Stimulated activated CD8-positive, alpha-beta memory T cell treated with anti-CD3 and anti-CD28 coated beads, Interleukin-4, amount 100 ng/mL, for 48 hours (primary cell): ENCODE measurements around the gene HEPHL1.

Experiments used
- DNase-seq: peaks from one replicate; pipeline ENCODE4 v3.0.0-alpha.2; 2020

The HEPHL1 gene

DNA sequence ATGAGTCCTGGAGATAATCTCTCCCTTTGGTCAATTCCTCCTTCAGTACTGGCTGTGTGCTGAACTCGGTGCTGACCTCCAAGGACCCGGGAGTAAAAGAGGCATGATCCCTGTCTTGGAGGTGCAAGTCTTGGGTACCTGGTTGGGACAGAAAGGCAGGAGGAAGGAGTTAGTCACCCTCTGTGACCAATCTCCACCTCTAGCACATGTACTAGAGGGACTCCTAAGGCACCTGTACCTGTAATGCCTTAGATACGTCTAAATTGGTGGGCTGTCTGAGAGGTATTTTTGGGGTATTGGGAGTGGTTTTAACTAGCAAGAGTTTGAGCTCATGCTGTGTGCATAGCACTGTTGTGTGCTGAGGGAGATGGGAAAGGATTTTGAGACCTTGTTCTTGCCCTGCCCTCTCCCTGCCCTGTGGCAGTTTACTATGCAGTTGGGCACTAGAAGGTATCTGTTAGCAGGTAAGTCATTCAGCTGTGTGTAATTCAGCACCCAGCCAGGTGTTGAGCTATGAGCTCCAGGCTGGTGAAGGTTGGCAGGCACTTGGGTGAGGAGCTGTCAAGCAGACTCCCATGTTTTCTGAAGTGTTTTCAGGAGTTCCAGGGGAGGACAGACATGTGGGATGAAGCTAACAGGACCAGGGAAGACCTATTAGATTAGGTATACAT is 110.0 kb downstream of the HEPHL1 start:
- DNase-seq, result no peak

DNA sequence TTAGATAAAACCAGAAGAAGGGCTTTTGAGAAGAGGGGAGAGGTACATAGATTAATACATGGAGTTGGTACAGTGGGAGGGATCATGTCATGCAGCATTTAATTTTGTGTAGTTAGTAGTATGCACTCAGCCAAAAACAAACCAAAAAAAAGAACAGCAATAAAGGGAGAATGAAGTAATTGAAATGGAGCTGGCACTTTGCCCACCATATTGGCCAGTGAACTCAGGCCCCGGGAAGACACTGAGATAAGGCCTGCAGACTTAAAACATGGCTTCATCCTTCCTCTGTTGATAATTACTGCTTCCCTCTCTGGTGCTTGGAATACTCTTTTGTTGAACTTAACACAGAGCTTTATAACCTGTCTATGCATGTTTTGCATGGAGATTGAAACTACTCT is 110.6 kb downstream of the HEPHL1 start:
- no peak for DNase-seq

DNA sequence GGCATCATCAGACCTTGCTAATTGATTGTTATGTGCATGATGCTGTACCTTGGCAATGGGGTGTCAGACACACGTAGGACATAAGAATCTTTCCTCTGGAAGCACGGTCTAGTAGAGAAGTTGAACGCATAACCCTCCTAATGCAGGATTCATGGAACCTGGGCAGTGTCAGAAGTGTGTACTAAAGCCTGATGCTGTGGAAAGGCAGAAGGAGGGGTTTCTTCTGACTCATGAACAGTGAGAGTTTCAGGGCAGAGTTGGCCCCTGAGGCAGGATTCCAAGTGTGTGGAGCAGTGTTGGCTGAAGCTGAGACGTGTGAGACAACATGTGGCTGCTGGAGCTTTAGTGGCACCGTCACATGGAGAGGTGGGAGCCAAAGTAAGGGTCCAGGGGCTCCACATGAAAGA is 111.0 kb downstream of the HEPHL1 start:
- no peak for DNase-seq

DNA sequence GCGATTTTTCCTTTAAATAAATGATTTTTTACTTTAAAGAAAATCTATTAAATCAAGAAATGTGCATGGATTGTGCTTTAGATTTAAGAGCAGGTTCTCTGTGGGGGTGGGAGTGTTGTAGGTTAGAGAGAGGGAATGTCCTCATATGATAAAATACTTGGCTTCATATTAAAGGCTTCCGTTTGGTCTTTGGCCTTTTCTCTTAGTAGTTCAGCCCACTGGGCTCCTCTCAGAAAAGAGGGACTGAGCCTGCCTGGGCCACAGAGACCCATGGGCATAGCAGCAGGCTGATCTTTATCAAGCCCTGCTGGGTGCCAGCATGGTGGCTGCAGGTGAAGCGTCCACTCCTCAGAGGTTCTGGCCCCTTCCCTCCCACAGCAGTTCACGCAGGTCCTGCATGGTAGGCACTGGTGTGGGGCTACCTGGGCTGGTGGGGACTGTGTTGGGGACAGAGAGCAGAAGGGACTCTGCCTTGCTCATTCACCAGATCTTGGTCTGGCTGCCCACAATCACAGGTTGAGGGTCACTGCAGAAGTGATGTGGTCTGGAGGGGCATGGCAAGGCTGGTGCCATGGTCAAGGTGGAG is 111.8 kb downstream of the HEPHL1 start:
- no peak for DNase-seq

DNA sequence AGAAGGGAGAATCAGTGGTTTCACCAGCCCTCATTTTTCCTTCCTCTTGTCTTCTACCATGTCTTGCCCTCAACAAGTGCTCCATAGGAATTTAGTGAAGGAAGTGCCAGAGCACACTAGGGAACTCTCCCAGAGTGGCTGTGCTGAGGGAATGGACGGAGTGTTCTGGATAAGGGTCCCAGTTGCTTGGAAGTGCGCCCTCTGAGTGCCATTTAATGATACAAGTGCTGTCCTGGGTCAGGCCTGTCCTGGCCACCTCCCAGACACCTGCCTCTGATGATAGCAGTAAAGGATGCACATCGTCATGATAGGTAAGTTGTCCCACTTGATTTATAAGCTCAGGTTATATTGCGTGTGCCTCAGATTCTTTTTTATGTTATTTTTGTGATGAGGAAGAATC is 112.6 kb downstream of the HEPHL1 start:
- DNase-seq, result no peak

GRCh38 chr11:94134651-94135512 is 113.7 kb downstream of the HEPHL1 start:
- peak; percentile 52 for DNase-seq

GRCh38 chr11:94139416-94139815 is 118.3 kb downstream of the HEPHL1 start:
- no peak for DNase-seq

DNA sequence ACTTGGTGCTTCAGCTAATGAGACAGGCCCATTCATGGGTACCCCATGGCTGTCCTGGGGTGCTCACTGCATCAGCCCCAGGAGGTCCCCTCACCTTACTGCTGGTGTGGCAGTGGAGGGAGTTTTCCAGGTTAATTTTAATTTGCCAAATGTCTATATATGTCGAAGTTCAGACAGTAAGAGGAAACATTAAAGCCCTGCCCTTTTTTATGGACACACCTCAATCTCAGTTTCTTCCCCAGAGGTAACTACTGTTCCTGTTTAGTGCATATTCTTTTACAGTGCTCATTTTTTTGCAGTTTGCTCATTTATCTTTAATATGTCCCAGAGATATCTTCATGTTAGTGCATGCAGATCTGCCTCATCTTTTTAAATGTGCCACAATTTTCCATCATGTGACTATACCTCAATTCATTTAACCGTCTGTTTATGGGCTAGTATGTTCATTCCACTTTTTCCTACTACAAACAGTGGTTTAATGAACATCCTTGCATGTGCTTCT is 119.1 kb downstream of the HEPHL1 start:
- DNase-seq, result no peak

GRCh38 chr11:94141511-94142307 is 120.6 kb downstream of the HEPHL1 start:
- no peak for DNase-seq

DNA sequence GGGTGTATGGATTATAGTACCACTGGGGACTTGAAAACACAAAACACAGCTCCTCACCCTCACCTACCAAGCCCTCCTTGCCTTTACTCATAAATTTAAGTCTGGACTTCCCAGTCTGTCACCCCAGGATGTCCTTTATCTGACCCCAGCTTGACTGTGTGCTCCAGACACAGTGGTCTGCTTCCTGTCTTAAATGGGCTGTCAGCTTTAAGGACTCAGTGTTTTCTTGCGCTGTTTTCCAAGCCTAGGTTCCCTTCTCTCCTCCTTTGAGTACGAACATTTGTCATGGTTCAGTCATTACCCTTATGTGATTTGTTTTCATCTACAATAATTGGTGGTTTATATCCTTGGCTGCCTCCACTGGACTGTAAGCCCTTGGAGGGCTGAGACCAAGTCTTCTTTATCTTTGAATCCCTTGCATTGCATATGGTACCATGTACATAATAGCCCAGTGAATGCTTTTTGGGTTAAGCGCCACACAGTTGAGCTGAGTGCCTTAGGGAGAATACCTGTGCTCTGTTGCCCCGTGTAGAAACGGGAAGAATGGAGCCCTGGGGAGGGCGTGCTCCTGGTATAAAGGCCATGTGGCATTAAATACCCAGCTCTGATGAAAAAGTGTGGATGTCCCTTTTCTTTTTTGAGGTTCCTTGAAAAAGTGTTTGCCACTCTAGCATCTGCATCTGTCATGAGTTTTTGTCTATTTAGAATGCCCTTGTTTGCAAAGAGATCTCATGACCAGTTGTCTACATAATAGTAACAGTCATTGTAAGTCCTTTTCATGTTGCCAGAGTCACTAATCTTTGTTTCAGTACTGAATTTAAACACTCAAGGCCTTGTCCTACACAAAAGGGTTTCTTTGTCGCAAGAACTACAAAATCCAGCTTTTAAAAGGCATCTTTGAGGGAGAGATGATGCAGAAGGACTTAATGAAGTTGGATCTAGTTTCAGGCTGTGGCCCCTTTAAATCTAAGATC is 121.4 kb downstream of the HEPHL1 start:
- no peak for DNase-seq

DNA sequence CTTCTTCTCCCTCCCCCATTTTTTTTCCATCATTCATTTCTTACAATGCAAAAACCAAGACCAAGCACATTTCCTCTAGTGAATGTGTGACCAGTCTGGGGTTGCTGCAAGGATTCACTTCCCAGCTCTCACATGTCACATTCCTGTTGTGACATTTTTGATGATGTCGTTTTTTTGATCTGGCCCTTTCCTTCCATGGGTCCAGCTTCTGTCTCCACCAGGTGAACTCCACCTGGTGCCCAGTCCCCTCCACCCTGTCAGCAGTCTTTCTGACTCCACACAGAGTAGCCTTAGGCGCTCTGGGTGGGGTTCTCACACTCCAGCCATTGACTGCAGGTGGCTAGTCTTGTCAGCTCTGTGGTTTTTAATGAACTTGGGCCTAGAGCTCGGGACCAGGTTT is 123.1 kb downstream of the HEPHL1 start:
- no peak for DNase-seq

GRCh38 chr11:94144664-94145063 is 123.5 kb downstream of the HEPHL1 start:
- no peak for DNase-seq

DNA sequence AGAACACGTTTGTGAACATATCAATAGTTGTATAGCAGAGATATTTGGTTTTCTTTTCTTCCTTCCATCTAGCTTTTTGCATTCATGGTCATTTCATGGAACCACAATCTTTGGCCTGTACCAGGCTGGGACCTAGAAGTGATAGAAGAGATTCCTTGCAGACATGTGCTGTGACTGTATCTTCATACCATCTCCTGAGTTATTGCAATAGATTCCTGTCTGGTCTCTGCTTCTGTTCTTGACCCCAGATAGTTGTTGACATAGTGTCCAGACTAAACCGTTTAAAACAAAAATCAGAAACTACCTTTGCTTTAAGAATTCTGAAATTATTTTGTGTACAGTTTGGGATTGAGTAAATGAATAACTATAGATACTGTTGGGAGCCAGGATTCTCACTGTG is 124.3 kb downstream of the HEPHL1 start:
- DNase-seq, result no peak

GRCh38 chr11:94145916-94146315 is 124.8 kb downstream of the HEPHL1 start:
- DNase-seq, result no peak

- peak; percentile 51 for DNase-seq
These were observed 126.3 kb downstream of the HEPHL1 start for GRCh38 chr11:94147433-94147845.

- no peak for DNase-seq
These were observed 127.0 kb downstream of the HEPHL1 start for GRCh38 chr11:94148189-94148588.

GRCh38 chr11:94149431-94150017 is 128.4 kb downstream of the HEPHL1 start:
- no peak for DNase-seq

DNA sequence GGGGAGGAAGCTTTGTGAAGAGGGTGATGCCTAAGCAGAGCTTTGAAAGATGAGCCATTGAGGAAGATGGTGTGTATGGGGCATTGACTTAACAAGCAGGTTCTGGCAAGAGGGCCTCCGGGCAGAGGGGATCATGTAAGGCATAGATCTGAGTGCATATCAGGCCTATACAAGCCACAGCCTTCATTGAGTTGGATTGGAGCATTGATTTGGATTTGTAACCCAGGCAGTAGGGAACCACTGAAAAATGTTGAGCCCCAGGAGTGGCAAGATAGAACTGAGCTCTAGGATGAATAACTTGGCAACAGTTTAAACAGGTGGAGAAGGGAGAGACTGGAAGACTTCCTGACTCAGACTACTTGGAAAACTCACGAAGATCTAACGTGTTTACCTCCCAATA is 128.9 kb downstream of the HEPHL1 start:
- DNase-seq, result no peak

DNA sequence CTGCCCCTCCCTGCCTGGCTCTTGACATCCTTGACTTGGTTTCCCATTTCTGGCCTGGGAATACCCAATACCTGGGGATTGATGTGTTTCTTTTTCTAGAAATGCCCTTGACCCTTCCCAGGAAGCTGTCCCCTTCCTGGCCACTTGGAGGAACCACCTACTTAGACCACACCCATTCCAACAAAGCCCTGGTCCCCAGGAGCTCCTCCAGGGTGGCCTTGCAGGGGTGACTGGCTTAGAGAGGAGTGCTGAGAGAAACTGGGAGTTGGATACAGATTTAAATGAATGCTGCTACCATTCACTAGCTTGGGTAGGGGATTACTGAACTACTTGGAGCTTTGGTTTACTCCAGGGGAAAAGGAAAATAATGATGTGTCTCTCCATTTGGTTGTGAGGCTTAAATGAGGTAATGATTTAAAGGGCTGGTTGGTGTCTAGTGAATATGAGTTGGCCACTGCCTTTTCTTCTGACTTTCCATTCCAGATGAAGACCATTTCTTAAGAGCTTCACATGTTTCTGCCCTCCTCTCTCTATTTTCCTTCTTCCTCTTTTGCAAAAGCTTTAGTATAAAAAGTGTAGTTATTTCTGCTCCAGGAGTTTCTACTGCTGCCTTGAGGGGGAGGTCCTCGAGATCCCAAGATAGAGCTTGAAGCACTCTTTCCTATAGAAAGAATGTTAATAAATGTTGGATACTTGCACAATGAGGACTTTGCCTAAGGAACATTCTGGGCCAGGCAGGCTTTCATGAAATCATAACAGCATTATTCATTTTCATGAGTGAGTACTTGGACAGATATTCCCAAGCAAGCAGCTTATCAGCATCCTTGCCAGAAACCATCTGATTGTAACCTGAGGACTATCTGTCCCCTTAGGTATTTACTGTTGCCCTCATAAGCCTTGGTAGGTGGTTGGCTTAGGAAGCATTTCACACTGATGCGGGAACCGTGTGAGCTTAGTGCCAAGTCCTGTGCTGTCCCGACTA is 129.8 kb downstream of the HEPHL1 start:
- no peak for DNase-seq
